ENCODE measurements around the gene EHMT1. TPM values are rescaled to one million over a fixed set of nuclear protein-coding genes. Genes with fewer than 3 reads are reported as not detected.

EHMT1 gene
- total RNA-seq, 1 donor from 2014 or later: 65.3 TPM

GRCh38 chr9:137674307-137674975, 55.6 kb downstream of the EHMT1 start:
- no peak for DNase-seq

DNA sequence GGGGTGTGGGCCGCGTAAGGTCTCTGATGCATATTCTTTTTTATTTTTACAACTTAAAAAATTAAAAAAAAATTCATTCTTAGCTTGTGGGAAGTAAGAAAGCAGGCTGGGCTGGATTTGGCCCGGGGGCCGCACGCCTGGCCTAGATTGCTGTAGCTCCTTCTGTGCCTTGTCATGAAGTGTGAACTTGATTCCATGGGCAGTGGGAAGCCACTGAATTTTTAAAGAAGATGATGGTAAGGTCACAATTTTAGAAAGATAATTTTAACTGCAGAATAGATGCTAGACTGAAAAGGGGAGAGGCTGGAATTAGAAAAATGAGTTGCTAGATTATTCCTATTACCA, 56.1 kb downstream of the EHMT1 start:
- no peak for DNase-seq

GRCh38 chr9:137676998-137677397, 58.2 kb downstream of the EHMT1 start:
- DNase-seq: no peak

GRCh38 chr9:137678202-137678601, 59.4 kb downstream of the EHMT1 start:
- no peak for DNase-seq

GRCh38 chr9:137679249-137679648, 60.4 kb downstream of the EHMT1 start:
- peak; percentile 66 for DNase-seq

- DNase-seq: peak; percentile 55
Measured at GRCh38 chr9:137679695-137680305, 61.0 kb downstream of the EHMT1 start.

GRCh38 chr9:137680444-137681358, 61.9 kb downstream of the EHMT1 start:
- DNase-seq: no peak

DNA sequence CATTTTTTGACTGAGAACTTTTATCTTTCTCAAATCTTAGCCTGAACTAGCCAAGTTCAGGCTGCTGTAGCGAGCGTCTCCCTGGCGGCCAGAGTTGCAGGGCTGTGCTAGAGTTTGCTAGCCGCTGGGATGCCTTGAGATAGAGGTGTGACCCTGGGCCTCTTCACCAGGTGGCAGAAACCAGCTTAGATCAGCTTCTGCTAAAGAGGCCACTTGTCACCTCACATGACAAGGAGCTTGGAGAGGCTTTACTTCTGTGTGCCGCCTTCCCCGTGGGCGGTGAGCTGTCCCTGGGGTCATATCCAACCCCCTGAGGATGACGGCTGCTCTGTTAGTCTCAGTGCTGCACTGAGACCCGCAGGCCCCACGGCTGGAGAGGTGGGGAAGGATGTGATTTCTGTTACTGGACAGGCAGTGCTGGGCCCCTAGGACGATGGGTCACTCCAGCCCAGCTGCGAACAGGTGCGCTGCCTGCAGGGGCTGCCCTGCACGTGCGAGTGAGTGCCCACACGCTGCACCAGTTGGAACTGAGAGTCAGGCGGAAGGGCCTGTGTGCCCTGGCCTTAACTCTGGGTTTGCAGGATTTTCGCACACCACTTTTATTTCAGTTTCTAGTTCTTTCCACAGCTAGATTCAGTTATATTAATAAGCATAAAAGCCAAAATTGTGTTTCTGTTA, 63.8 kb downstream of the EHMT1 start:
- no peak for DNase-seq

DNA sequence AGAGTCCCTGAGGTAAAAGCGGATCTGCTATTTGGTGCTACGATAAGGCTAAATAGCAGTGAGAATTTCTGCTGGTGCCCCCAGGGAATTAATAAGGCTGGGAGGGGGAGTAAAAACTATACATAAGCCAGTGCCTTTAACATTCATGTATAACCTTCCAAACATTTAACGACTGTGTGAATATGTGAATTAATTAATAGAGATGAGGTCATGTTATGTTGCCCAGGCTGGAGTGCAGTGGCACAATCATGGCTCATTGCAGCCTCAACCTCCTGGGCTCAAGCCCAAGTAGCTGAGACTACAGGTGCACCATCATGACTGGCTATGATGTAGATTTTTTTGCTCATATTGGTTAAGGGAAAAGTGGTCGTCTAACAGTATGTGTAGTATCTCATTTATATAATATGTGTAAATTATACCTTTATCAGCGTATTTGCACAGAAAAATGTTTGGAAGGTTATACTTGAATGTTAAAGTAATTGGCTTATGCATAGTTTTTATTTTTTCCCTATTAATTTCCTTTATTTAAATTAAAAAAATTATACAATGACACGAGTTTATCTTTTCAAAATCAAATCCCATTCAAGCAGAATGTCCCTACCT, 64.6 kb downstream of the EHMT1 start:
- DNase-seq: no peak

DNA sequence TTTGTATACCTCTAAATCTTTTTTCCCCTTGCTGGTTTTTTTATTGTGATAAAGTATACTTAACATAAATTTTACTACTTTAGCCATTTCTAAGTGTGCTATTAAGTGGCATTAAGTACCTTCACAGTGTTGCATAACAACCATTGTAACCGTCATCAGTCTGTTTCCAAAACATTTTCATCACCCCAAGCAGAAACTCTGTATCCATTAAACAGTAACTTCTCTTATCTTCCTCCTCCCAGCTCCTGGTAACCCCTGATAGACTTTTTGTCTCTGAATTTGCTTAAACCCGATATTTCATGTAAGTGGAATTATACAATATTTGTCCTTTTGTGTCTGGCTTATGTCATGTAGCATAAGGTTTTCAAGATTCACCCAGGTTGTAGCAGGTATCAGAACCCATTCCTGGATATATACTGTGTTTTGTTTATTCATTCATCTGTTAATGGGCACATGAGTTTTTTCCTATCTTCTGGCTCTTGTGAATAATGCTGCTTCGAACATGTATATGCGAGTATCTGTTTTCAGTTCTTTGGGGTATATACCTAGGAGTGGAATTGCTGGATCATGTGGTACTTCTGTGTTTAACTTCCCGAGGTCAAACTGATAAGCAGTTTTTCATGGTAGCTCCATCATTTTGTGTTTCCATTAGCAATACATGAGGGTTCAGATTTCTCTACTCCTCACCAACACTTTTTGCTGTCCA, 66.4 kb downstream of the EHMT1 start:
- DNase-seq: no peak

DNA sequence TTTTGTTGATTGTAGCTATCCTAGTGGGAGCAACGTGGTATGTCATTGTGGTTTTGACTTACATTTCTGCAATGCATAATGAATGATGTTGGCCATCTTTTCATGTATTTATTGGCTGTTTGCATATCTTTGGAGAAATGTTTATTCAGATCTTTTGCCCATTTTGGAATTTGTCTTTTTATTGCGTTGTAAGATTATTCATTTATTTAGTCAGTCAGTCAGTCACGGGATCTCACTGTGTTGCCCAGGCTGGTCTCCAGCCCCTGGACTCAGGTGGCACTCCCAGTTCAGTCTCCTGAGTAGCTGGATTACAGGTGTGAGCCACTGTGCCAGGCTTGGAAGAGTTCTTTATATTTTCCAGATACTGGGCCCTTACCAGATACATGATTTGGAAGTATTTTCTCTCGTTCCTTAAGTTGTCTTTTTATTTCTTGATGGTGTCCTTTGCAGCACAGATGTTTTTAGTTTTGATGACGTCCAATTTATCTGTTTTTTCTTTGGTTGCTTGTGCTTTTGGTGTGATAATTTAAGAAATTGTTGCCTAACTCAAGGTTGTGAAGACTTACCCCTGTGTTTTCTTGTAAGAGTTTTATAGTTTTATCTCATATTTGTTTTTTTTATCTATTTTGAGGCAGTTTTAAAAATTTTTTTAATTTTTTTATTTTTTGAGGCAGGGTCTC, 67.1 kb downstream of the EHMT1 start:
- no peak for DNase-seq

DNA sequence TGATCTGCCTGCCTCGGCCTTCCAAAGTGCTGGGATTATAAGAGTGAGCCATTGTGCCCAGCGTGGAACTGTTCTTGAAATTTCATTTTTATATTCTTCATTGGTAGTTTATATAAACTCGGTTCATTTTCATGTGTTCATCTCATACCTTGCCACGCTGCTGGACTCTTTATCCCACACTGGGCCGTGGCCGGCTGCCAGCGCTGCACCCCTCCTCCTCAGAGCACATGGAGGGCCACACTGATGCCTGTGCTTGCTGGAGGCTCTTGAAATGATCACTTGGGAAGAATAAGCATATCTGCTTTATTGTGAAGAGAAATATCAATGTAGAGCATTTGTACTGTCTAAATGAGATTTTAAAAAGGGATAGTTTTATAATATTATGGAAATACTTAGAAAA, 69.5 kb downstream of the EHMT1 start:
- DNase-seq: no peak

DNA sequence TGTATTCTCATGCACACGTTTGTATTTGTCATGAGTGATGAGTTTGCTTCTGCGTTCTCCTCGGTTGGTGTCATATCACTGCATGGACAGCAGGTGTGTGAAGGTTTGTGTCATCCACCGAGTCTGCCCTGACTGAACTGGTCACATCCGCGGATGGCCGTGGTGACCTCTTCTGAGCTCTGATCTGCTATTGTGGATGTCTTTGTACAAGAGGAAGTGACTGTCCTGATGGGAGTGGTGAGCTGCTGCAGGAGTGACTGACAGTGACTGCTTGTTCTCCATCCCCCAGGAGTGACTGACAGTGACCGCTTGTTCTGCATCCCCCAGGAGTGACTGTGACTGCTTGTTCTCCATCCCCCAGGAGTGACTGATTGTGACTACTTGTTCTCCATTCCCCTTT, 69.9 kb downstream of the EHMT1 start:
- DNase-seq: peak; percentile 44

- no peak for DNase-seq
Measured at GRCh38 chr9:137689745-137690529, 71.1 kb downstream of the EHMT1 start.

DNA sequence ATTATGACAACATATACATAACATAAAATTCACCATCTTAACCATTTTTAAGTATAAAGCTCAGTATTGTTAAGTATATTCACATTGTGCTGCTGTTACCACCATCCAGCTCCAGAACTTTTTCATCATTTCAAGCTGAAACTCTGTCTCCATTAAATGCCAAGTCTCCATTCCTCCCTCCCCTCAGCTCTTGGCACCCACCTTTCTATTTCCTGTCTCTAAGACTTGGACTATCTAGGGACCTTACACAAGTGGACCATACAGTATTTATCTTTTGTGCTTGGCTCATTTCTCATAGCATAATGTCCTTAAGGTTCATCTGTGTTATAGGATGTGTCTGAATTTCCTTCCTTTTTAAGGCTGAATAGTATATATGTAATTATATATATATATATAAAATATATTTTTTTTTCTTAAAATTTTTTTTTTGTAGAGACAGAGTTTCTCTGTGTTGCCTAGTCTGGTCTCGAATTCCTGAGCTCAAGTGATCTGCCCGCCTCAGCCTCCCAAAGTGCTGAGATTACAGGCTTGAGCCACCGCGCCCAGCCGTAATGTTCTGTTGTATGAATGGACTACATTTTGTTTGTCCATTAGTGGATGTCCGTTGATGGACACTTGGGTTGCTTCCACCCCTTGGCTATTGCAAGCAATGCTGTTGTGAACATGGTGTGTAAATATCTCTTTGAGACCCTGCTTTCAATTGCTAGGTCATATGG, 72.3 kb downstream of the EHMT1 start:
- DNase-seq: no peak

DNA sequence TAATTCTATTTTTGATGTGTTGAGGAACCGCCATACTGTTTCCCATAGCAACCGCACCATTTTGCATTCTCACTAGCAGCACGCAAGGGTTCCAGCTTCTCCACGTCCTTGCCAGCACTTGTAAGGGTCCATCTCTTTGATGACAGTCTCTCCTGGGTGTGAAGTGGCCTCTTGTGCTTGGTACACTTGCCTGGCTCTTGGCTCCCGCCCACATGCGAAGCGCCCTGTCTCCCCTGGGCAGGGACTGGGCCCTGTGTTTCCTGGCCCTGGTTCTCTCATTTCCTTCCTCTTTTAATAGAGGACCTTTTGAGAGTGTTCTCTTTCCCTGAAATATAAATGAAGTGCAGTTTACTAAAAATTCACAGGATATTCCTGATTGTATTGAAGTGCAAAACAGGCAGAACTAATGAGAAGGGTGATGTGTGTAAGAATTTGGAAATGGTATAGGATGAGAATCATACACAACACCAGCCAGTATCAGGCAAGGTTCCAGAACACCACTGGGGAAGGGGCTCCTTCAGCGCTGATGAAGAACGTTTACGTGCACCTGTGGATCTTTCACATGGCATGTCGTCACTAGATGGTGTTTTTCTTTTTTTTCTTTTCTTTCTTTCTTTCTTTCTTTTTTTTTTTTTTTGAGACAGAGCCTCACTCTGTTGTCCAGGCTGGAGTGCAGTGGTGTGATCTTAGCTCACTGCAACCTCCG, 73.0 kb downstream of the EHMT1 start:
- peak; percentile 60 for DNase-seq

- no peak for DNase-seq
Measured at GRCh38 chr9:137694236-137694959, 75.6 kb downstream of the EHMT1 start.

Measured in dermis blood vessel endothelial cell (primary cell).